GM12872 (cell line): ENCODE data around the gene TAF1C.

Experiments
- TF ChIP-seq, protein P1 (sequence below): IDR thresholded peaks from 3 replicates; pipeline ENCODE4 v1.5.1; 2011; ENCODE audit warnings: low read depth, mild to moderate bottlenecking, low read length, moderate library complexity; ENCODE audit not compliant: insufficient read depth

The TAF1C gene

GRCh38 chr16:84227548-84227947 lies 40.7 kb upstream of the TAF1C start:
- TF ChIP-seq, protein P1, sequence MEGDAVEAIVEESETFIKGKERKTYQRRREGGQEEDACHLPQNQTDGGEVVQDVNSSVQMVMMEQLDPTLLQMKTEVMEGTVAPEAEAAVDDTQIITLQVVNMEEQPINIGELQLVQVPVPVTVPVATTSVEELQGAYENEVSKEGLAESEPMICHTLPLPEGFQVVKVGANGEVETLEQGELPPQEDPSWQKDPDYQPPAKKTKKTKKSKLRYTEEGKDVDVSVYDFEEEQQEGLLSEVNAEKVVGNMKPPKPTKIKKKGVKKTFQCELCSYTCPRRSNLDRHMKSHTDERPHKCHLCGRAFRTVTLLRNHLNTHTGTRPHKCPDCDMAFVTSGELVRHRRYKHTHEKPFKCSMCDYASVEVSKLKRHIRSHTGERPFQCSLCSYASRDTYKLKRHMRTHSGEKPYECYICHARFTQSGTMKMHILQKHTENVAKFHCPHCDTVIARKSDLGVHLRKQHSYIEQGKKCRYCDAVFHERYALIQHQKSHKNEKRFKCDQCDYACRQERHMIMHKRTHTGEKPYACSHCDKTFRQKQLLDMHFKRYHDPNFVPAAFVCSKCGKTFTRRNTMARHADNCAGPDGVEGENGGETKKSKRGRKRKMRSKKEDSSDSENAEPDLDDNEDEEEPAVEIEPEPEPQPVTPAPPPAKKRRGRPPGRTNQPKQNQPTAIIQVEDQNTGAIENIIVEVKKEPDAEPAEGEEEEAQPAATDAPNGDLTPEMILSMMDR = no peak

DNA sequence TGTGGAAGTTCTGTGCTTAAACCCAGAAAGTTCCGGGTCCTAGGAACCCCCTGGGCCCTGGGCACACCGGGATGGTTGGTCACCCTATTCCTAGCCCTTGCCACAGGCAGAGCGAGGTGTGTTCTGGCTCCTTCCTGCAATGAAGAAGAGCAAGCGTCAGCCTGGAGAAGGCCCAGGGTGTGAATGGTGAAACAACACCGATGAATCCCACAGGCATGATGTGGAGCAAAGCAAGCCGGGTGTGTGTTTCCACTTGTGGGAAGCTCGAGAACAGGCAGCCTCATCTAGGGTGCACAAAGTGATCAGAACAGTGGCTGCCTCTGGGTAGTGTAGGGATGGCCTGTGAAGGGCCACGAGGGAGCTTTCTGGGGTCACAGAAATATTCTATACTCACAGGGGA lies 39.2 kb upstream of the TAF1C start:
- TF ChIP-seq, protein P1 = no peak

DNA sequence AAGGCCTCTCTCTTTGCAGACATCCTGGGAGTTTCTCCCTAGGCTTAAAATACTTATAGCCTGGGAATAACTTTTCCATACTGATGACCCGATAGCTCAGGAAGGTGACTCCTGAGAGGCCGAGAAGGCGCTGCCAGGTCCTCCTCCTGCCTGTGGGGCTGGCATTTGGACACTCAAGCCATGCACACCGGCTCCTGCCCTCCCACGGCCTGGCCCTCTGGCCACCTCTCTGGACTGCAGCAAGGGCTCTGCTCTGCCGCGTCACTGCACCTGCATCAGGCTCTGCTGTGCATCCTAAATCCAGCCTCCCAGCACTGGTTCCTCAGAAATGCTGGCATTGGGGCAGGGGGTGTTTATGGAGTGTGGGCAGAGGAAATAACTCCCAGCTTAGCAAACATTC lies 38.7 kb upstream of the TAF1C start:
- TF ChIP-seq, protein P1 = no peak

GRCh38 chr16:84225126-84225525 lies 38.3 kb upstream of the TAF1C start:
- TF ChIP-seq, protein P1 = no peak

GRCh38 chr16:84224554-84224953 lies 37.7 kb upstream of the TAF1C start:
- TF ChIP-seq, protein P1 = no peak

DNA sequence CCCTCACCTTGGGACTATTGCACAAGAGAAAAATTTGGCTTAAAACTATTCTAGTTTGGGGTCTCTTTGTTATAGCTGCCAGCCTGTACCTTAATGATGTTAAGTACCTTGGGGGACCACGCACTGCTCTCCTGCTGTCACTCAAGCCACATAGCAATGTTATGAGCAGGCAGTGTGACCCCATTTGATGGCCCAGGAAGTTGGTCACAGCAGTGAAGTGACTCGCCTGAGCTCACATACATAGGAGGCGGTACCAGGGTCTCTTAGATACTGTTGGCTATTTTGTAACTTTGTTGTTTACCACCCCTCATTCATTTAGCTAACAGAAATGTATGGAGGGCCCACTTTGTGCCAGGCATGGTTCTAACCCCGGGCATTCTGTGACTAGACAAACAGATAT lies 36.6 kb upstream of the TAF1C start:
- TF ChIP-seq, protein P1 = no peak

DNA sequence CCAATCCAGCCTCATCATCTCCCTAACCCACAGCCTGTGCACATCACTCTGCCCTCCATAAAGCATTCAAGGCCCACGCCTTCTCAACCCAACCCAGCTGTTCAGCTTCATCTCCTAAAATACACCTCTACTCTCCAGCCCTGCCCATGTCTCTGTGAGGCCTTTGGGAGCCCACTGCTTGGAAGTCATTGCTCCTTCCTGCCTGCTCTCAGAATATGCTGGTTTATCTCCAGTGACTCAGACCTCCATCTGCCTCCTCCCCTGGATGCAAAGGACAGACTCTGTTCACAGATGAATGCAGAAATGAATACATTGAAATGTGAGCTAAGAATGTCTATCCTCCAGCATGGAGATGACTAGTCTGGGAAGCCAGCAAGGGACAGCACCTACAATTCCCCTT lies 34.0 kb upstream of the TAF1C start:
- TF ChIP-seq, protein P1 = no peak

- TF ChIP-seq, protein P1 = no peak
Observed at GRCh38 chr16:84218956-84219355, 32.1 kb upstream of the TAF1C start.
